Nephron progenitor cell (in vitro differentiated cells): ENCODE data around the gene ZER1.
A peak's percentile ranks its signal among the peaks of the same experiment; 100 is the strongest.

ENCODE experiments used
- DNase-seq: peaks from one replicate; pipeline ENCODE4 v3.0.0; 2021
- H3K27ac Mint-ChIP-seq: 2 replicates; pipeline ENCODE4 v1.8.0; 2021; ENCODE audit warnings: mild to moderate bottlenecking, moderate library complexity, mixed read lengths
- H3K27me3 Mint-ChIP-seq: 2 replicates; pipeline ENCODE4 v1.8.0; 2021; ENCODE audit warnings: mild to moderate bottlenecking, low read depth, mixed read lengths; ENCODE audit not compliant: poor library complexity
- H3K36me3 Mint-ChIP-seq: 2 replicates; pipeline ENCODE4 v1.8.0; 2021; ENCODE audit warnings: low read depth, mixed read lengths
- H3K4me1 Mint-ChIP-seq: 2 replicates; pipeline ENCODE4 v1.8.0; 2021; ENCODE audit warnings: mixed read lengths
- H3K4me3 Mint-ChIP-seq: 2 replicates; pipeline ENCODE4 v1.8.0; 2021; ENCODE audit warnings: mild to moderate bottlenecking, moderate library complexity, mixed read lengths
- H3K9me3 Mint-ChIP-seq: 2 replicates; pipeline ENCODE4 v1.8.0; 2021; ENCODE audit warnings: mild to moderate bottlenecking, moderate library complexity, mixed read lengths
- TF ChIP-seq, protein P1 (sequence below): fragments of 200-600 bp; sonication (generic); IDR thresholded peaks from 2 replicates; pipeline ENCODE4 v1.5.0; 2021; ENCODE audit warnings: antibody characterized with exemption

The ZER1 gene

DNA sequence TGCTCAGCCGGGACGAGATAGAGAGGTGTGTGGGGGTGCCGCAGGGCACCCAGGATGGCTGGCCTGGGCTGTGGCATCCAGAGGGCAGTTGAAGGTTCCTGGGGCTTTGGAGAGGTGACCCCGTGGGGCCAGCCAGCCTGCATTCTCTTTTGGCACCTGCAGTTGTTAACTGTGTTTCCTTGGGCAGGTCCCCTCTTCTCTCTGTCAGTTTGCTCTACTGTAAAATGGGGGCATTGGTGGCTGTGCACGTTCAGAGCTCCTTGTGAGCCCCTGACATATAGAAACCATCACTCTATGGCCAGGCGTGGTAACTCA, 56.3 kb downstream of the ZER1 start:
- Mint-ChIP-seq H3K27me3 (no peaks in the 10 kb centered on the region), H3K36me3 (peaks cover 9% of the 10 kb centered on the region), H3K4me1 (no peaks in the 10 kb centered on the region), H3K4me3 (no peak overlapping the region), H3K9me3 (no peaks in the 10 kb centered on the region), H3K27ac (no peak overlapping the region)
- TF ChIP-seq, protein P1, sequence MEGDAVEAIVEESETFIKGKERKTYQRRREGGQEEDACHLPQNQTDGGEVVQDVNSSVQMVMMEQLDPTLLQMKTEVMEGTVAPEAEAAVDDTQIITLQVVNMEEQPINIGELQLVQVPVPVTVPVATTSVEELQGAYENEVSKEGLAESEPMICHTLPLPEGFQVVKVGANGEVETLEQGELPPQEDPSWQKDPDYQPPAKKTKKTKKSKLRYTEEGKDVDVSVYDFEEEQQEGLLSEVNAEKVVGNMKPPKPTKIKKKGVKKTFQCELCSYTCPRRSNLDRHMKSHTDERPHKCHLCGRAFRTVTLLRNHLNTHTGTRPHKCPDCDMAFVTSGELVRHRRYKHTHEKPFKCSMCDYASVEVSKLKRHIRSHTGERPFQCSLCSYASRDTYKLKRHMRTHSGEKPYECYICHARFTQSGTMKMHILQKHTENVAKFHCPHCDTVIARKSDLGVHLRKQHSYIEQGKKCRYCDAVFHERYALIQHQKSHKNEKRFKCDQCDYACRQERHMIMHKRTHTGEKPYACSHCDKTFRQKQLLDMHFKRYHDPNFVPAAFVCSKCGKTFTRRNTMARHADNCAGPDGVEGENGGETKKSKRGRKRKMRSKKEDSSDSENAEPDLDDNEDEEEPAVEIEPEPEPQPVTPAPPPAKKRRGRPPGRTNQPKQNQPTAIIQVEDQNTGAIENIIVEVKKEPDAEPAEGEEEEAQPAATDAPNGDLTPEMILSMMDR: no peak
- no peak for DNase-seq

- H3K4me3 Mint-ChIP-seq: no peak overlapping the region
- no peaks in the 10 kb centered on the region for H3K4me1 Mint-ChIP-seq
- DNase-seq: no peak
- H3K9me3 Mint-ChIP-seq: no peaks in the 10 kb centered on the region
- TF ChIP-seq, protein P1: no peak
- H3K36me3 Mint-ChIP-seq: peaks cover 15% of the 10 kb centered on the region
- H3K27ac Mint-ChIP-seq: peak overlapping the region; percentile 39
- H3K27me3 Mint-ChIP-seq: no peaks in the 10 kb centered on the region
Measured at GRCh38 chr9:128714586-128715435, 56.9 kb downstream of the ZER1 start.

GRCh38 chr9:128713941-128714573, 57.7 kb downstream of the ZER1 start:
- Mint-ChIP-seq H3K4me1 (no peaks in the 10 kb centered on the region), H3K36me3 (peaks cover 15% of the 10 kb centered on the region), H3K4me3 (no peak overlapping the region), H3K27me3 (no peaks in the 10 kb centered on the region), H3K9me3 (no peaks in the 10 kb centered on the region), H3K27ac (peak overlapping the region; percentile 39)
- DNase-seq: no peak
- TF ChIP-seq, protein P1: no peak

DNA sequence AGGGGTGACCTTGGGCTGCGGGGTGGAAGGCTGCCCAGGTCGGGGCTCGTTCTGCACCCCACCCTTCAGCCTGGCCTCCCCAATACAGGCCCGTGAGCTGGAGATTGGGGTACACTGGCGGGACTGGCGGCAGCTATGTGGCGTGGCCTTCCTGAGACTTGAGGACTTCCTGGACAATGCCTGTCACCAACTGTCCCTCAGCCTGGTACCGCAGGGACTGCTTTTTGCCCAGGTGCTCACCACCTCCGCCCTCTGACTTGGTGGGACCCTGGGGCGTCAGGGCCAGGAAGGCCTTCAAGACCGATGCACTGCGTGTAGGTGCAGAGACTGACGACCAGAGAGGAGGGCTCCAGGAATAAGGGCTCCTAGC, 58.3 kb downstream of the ZER1 start:
- DNase-seq: no peak
- Mint-ChIP-seq H3K27ac (no peak overlapping the region), H3K4me1 (no peaks in the 10 kb centered on the region), H3K4me3 (no peak overlapping the region), H3K27me3 (no peaks in the 10 kb centered on the region), H3K36me3 (peaks cover 15% of the 10 kb centered on the region), H3K9me3 (no peaks in the 10 kb centered on the region)
- TF ChIP-seq, protein P1: no peak

GRCh38 chr9:128712451-128713410, 59.0 kb downstream of the ZER1 start:
- H3K36me3 Mint-ChIP-seq: peaks cover 15% of the 10 kb centered on the region
- TF ChIP-seq, protein P1: no peak

More at GRCh38 chr9:128712451-128713410, 59.0 kb downstream of the ZER1 start:
- Mint-ChIP-seq H3K27me3 (no peaks in the 10 kb centered on the region), H3K9me3 (no peaks in the 10 kb centered on the region), H3K4me3 (no peak overlapping the region), H3K27ac (no peak overlapping the region), H3K4me1 (no peaks in the 10 kb centered on the region)
- DNase-seq: no peak
